ENCODE data around the gene FAM200A. TPM values are rescaled to one million over a fixed set of nuclear protein-coding genes. Genes with fewer than 3 reads are reported as not detected.

FAM200A gene
- total and polyA plus RNA-seq, 2 of the 13 experiments (the other 11 are each of a cell fraction or from before 2014, with no cell fraction given) = 4.7 to 6.3 TPM

DNA sequence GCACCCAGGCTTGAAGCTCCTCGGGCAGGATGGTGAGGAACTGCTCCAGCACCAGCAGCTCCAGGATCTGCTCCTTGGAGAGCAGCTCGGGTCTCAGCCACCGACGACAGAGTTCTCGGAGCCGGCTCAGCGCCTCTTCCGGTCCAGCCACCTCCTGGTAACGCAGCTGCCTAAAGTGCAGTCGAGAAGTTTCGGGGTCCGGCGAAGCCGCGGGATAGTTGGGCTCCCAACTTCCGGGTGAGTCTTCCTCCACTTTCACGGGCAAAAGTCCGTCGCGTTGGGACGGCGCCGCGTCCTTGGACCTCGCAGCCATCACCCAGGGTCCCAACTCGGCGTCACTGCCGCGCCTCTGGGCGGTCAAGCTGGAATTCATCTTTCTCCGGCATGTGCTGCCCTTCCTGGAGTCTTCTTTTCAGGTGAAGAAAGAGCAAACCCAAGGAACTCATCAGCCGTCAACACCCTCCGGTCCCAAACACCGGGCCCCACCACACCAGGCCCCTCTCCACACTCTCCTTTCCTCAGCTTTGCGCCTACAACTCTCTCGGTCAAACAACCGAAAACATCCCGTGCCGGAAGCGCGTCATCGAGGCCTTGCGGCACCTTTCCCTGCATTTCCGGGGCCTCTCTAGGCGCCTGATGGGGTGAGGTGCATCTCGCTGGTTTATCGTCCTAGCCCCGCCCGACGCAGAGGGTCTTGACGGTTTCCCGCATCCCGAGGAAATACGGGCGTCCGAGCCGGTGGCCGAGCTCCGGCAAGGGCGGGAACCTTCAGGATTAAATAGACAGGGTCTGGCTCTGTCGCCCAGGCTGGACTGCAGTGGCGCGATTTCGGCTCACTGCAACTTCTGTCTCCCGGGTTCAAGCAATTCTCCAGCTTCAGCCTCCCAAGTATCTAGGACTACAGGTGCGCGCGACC, 51.9 kb downstream of the FAM200A start, which contains the start of gene ZNF394 (continued):
- no peak; the same call in none of the 2 replicates for TF ChIP-seq ZNF546 (CRISPR knock-in tag; conservative IDR thresholded peaks at IDR 0.05)
- TF ChIP-seq LCORL (IDR thresholded peaks at IDR 0.05) = no peak
- peak; percentile 63; the same call in 1 of the 2 replicates for TF ChIP-seq LCORL (CRISPR knock-in tag; IDR thresholded peaks at IDR 0.05)
- TF ChIP-seq, protein P1, sequence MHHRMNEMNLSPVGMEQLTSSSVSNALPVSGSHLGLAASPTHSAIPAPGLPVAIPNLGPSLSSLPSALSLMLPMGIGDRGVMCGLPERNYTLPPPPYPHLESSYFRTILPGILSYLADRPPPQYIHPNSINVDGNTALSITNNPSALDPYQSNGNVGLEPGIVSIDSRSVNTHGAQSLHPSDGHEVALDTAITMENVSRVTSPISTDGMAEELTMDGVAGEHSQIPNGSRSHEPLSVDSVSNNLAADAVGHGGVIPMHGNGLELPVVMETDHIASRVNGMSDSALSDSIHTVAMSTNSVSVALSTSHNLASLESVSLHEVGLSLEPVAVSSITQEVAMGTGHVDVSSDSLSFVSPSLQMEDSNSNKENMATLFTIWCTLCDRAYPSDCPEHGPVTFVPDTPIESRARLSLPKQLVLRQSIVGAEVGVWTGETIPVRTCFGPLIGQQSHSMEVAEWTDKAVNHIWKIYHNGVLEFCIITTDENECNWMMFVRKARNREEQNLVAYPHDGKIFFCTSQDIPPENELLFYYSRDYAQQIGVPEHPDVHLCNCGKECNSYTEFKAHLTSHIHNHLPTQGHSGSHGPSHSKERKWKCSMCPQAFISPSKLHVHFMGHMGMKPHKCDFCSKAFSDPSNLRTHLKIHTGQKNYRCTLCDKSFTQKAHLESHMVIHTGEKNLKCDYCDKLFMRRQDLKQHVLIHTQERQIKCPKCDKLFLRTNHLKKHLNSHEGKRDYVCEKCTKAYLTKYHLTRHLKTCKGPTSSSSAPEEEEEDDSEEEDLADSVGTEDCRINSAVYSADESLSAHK (CRISPR knock-in tag; IDR thresholded peaks at IDR 0.05; ENCODE audit: borderline replicate concordance) = 0 out of 2 replicates have a peak, but pooled peaks have one; percentile 28
- TF ChIP-seq ZNF772 (CRISPR knock-in tag; IDR thresholded peaks at IDR 0.05) = 0 out of 2 replicates have a peak, but pooled peaks have one; percentile 17
- TF ChIP-seq, protein P2, sequence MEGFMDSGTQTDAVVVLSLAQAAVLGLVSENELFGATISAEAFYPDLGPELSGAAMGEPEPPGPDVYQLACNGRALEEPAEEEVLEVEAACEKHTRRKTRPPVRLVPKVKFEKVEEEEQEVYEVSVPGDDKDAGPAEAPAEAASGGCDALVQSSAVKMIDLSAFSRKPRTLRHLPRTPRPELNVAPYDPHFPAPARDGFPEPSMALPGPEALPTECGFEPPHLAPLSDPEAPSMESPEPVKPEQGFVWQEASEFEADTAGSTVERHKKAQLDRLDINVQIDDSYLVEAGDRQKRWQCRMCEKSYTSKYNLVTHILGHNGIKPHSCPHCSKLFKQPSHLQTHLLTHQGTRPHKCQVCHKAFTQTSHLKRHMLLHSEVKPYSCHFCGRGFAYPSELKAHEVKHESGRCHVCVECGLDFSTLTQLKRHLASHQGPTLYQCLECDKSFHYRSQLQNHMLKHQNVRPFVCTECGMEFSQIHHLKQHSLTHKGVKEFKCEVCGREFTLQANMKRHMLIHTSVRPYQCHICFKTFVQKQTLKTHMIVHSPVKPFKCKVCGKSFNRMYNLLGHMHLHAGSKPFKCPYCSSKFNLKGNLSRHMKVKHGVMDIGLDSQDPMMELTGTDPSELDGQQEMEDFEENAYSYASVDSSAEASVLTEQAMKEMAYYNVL (CRISPR knock-in tag; IDR thresholded peaks at IDR 0.05; ENCODE audit: borderline replicate concordance) = no peak
- TF ChIP-seq ZNF607 (CRISPR knock-in tag; IDR thresholded peaks at IDR 0.05; ENCODE audit: borderline replicate concordance) = peak; percentile 51; the same call in 1 of the 2 replicates
- TF ChIP-seq HDAC2 (CRISPR knock-in tag; IDR thresholded peaks at IDR 0.05) = peak; percentile 86
- TF ChIP-seq, protein P3, sequence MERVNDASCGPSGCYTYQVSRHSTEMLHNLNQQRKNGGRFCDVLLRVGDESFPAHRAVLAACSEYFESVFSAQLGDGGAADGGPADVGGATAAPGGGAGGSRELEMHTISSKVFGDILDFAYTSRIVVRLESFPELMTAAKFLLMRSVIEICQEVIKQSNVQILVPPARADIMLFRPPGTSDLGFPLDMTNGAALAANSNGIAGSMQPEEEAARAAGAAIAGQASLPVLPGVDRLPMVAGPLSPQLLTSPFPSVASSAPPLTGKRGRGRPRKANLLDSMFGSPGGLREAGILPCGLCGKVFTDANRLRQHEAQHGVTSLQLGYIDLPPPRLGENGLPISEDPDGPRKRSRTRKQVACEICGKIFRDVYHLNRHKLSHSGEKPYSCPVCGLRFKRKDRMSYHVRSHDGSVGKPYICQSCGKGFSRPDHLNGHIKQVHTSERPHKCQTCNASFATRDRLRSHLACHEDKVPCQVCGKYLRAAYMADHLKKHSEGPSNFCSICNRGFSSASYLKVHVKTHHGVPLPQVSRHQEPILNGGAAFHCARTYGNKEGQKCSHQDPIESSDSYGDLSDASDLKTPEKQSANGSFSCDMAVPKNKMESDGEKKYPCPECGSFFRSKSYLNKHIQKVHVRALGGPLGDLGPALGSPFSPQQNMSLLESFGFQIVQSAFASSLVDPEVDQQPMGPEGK (CRISPR knock-in tag; IDR thresholded peaks at IDR 0.05) = peak; percentile 74; the same call in 1 of the 2 replicates
- no peak for TF ChIP-seq TGIF2 (CRISPR knock-in tag; IDR thresholded peaks at IDR 0.05)
- TF ChIP-seq, protein P4, sequence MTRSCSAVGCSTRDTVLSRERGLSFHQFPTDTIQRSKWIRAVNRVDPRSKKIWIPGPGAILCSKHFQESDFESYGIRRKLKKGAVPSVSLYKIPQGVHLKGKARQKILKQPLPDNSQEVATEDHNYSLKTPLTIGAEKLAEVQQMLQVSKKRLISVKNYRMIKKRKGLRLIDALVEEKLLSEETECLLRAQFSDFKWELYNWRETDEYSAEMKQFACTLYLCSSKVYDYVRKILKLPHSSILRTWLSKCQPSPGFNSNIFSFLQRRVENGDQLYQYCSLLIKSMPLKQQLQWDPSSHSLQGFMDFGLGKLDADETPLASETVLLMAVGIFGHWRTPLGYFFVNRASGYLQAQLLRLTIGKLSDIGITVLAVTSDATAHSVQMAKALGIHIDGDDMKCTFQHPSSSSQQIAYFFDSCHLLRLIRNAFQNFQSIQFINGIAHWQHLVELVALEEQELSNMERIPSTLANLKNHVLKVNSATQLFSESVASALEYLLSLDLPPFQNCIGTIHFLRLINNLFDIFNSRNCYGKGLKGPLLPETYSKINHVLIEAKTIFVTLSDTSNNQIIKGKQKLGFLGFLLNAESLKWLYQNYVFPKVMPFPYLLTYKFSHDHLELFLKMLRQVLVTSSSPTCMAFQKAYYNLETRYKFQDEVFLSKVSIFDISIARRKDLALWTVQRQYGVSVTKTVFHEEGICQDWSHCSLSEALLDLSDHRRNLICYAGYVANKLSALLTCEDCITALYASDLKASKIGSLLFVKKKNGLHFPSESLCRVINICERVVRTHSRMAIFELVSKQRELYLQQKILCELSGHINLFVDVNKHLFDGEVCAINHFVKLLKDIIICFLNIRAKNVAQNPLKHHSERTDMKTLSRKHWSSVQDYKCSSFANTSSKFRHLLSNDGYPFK (CRISPR knock-in tag; IDR thresholded peaks at IDR 0.05; ENCODE audit: borderline replicate concordance) = no peak; the same call in 1 of the 2 replicates
- no peak for TF ChIP-seq ATRX (CRISPR knock-in tag; IDR thresholded peaks at IDR 0.05; ENCODE audit: borderline replicate concordance)
- no peak for TF ChIP-seq MIER2 (CRISPR knock-in tag; IDR thresholded peaks at IDR 0.05)
- peak; percentile 82; the same call in 1 of the 2 replicates for TF ChIP-seq ZNF788 (CRISPR knock-in tag; IDR thresholded peaks at IDR 0.05; ENCODE audit: borderline replicate concordance)
- 0 out of 2 replicates have a peak, but pooled peaks have one; percentile 69 for TF ChIP-seq SNAI1 (CRISPR knock-in tag; IDR thresholded peaks at IDR 0.05; ENCODE audit: borderline replicate concordance)
- TF ChIP-seq, protein P5, sequence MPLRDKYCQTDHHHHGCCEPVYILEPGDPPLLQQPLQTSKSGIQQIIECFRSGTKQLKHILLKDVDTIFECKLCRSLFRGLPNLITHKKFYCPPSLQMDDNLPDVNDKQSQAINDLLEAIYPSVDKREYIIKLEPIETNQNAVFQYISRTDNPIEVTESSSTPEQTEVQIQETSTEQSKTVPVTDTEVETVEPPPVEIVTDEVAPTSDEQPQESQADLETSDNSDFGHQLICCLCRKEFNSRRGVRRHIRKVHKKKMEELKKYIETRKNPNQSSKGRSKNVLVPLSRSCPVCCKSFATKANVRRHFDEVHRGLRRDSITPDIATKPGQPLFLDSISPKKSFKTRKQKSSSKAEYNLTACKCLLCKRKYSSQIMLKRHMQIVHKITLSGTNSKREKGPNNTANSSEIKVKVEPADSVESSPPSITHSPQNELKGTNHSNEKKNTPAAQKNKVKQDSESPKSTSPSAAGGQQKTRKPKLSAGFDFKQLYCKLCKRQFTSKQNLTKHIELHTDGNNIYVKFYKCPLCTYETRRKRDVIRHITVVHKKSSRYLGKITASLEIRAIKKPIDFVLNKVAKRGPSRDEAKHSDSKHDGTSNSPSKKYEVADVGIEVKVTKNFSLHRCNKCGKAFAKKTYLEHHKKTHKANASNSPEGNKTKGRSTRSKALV (CRISPR knock-in tag; IDR thresholded peaks at IDR 0.05) = 0 out of 2 replicates have a peak, but pooled peaks have one; percentile 57

Measured in HepG2 (cell line).